GM18951 (cell line): ENCODE measurements around the gene CSMD2.

ENCODE experiments used
- POLR2A ChIP-seq: IDR thresholded peaks from 4 replicates; pipeline ENCODE4 v1.6.1; 2011; ENCODE audit warnings: mild to moderate bottlenecking; ENCODE audit not compliant: insufficient read length, insufficient read depth; ENCODE audit errors: extremely low read depth
- in situ Hi-C: fragments of 300-500 bp; cut with MboI; formaldehyde crosslinking; loops from one replicate; pipeline ENCODE4 v1.12.0; 2022; ENCODE audit warnings: low sequenced_read_pairs, mixed read lengths, inconsistent platforms; ENCODE audit not compliant: unreplicated experiment

The CSMD2 gene

GRCh38 chr1:33573661-33574060, 591.4 kb downstream of the CSMD2 start:
- in situ Hi-C loops = no loop called here

DNA sequence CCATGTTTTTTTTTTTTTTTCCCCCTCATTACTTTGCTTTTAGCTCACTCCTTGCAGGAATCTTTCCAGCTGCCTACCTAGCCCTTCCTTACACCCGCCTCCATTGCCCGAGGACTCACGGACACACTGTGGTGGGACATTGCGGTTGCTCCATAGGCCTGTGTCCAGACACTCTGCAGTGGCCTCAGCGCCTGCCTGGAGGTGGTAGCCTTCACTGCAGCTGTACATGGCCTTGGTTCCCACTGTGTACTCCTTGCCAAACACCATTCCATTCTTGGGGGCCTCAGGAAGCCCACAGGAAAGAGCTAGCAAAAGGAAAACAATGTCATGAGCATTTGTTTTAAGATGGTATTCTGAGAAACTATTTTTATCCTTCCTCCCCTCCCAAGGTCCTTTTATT, 592.6 kb downstream of the CSMD2 start:
- TF ChIP-seq POLR2A = no peak
- in situ Hi-C loops = no loop called here

More at GRCh38 chr1:33573661-33574060, 591.4 kb downstream of the CSMD2 start:
- TF ChIP-seq POLR2A = no peak

DNA sequence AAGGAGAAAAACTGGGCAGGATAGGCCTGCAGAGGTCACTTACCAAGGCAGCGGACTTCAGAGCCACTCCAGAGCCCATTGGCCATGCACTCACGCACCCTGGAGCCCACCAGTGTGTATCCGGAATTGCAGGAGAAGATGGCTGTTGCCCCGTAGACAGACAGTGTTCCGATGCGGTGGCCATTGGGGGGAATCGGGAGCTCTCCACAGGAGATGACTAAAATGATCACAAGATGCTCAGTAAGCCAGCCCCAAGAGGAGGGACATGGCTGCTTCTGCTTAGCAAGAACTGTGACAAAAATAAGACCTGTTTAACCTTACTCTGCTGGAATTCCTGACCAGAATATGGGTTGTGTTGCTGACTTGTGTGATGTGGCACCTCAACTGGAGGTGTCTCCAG, 595.7 kb downstream of the CSMD2 start:
- TF ChIP-seq POLR2A = no peak
- in situ Hi-C loops = no loop called here

DNA sequence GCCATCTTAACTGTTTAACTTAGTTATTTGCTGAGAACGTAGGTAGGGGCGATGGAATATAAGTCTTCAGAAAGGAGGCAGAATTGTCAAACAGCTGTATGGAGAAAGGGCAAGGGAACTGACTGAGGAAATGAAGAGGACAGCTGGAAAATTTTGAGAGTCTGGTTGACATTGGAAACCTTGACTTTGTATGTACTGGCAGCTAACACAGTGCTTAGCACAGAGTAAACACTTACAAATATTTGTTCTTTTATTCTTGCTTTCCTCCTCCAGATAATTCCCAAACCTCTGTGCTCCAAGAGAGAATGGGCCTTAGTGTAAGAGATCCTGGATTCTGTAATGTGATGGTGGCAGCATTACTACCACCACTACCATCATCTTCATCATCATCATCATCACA, 601.3 kb downstream of the CSMD2 start:
- in situ Hi-C loops = no loop called here
- no peak for TF ChIP-seq POLR2A

GRCh38 chr1:33562563-33562962, 602.5 kb downstream of the CSMD2 start:
- in situ Hi-C loops = no loop called here

DNA sequence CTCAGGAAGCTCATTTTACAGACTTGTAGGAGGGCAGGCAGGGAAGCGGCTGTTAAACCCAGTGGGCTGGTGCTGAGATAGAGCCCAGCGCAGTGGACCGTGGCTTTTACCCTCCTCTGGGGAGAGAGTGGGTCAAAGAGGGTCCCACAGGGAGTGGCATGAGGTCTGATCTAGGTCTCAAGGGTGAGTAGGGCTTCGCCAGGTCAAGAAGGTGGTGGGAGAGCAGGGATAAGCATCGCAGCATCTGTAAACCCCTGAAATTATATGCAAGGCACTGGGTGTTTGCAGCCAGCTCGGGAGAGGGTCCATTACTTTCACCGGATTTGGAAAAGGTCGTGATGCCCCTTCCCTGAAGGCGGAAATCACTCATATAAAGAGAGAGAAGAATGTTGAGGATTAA, 603.5 kb downstream of the CSMD2 start:
- in situ Hi-C loops = no loop called here
- no peak for TF ChIP-seq POLR2A

More at GRCh38 chr1:33562563-33562962, 602.5 kb downstream of the CSMD2 start:
- no peak for TF ChIP-seq POLR2A

DNA sequence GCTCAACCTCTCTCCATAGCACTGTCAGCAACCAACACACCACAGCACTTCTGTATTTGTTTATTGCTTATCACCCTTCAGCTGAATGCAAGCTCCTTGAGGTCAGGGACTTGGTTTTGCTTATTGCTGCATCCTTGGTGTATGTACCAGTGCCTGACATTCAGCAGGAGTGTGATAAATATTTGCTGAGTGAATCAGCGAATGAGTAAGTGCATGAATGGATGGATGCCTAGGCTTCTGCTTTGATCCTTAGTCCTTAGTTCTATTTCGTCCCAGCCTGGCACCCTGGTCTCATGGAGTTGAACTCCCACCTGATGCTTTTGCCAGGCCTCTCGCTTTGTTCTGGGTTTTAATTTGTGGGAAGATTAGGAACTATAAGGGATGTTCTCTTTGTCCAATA, 604.4 kb downstream of the CSMD2 start:
- TF ChIP-seq POLR2A = no peak
- in situ Hi-C loops = no loop called here

GRCh38 chr1:33548721-33549120, 616.3 kb downstream of the CSMD2 start:
- in situ Hi-C loops = no loop called here
- no peak for TF ChIP-seq POLR2A

DNA sequence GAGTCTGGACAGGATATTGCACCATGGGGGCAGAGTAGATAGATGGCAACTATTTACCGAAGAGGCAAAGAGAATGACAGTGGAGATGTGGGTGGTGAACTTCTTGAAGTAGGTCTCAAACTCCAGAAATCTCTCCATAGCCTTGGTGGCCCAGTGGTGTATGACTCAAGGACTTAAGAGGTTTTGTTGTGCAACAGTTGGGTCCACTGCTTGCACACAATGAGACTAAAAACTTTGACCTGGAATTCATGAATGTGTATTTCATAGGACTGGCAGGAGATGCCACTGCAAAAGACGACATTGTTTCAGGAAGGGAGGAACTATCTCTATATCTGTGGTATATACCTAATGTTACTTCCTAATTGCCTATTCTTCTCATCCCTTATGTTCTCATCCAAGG, 616.7 kb downstream of the CSMD2 start:
- in situ Hi-C loops = no loop called here

GRCh38 chr1:33547576-33547975, 617.5 kb downstream of the CSMD2 start:
- TF ChIP-seq POLR2A = no peak

More for the DNA sequence above, 616.7 kb downstream of the CSMD2 start:
- no peak for TF ChIP-seq POLR2A

GRCh38 chr1:33541966-33542365, 623.1 kb downstream of the CSMD2 start:
- TF ChIP-seq POLR2A = no peak
- in situ Hi-C loops = no loop called here

More at GRCh38 chr1:33547576-33547975, 617.5 kb downstream of the CSMD2 start:
- in situ Hi-C loops = no loop called here

GRCh38 chr1:33537885-33538284, 627.1 kb downstream of the CSMD2 start:
- no peak for TF ChIP-seq POLR2A
- in situ Hi-C loops = no loop called here

GRCh38 chr1:33535334-33535733, 629.7 kb downstream of the CSMD2 start:
- no peak for TF ChIP-seq POLR2A
- in situ Hi-C loops = no loop called here

DNA sequence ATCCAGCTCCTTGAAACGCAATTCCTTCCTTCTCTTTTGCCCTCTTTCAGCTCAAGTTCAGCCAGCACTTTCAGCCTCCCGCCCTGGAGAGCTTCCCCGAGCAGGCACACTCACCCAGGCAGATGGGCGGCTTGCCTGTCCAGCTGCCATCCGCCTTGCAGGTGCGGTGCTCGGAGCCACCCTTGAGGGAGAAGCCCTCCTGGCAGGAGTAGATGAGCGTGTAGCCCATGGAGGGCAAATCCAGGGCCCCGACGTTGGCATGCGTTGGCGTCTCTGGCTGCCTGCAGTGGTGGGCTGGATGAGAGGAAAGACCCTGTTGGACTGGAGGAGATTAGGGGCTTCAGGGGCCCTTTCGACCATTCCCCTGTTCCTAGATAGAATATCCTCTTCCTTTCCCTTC, 632.1 kb downstream of the CSMD2 start:
- in situ Hi-C loops = no loop called here
- TF ChIP-seq POLR2A = no peak

- no peak for TF ChIP-seq POLR2A
- in situ Hi-C loops = no loop called here
Measured at GRCh38 chr1:33532250-33532649, 632.8 kb downstream of the CSMD2 start.
